Measurements from ENCODE around the gene TMEM121.
"Not testable (repeated sequence)": the region's sequence is repeated elsewhere in the genome, so short reads cannot be mapped to it uniquely, and the experiment has no call there.

Gene TMEM121

DNA sequence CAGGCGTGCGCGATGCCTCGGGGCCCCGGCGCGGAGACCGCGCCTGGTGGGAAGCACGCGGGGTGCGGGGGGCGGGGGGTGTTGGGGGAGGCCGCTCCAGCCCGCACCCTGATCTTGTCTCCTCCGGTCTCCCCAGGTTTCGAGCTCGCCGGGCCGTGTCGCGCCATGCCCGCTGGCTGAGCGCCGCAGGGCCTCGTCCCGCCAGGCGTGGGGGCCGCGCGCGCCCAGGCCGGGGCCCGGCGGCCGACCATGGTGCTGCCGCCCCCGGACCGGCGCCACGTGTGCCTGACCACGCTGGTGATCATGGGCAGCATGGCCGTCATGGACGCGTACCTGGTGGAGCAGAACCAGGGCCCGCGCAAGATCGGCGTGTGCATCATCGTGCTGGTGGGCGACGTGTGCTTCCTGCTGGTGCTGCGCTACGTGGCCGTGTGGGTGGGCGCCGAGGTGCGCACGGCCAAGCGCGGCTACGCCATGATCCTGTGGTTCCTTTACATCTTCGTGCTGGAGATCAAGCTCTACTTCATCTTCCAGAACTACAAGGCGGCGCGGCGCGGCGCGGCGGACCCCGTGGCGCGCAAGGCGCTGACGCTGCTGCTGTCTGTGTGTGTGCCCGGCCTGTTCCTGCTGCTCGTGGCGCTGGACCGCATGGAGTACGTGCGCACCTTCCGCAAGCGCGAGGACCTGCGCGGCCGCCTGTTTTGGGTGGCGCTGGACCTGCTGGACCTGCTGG, 2.4 kb downstream of the TMEM121 start:
- no peak for DNase-seq (ENCODE audit: low spot score)

DNA sequence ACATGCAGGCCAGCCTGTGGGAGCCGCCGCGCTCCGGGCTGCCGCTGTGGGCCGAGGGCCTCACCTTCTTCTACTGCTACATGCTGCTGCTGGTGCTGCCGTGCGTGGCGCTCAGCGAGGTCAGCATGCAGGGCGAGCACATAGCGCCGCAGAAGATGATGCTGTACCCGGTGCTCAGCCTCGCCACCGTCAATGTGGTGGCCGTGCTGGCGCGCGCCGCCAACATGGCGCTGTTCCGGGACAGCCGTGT, 2.9 kb downstream of the TMEM121 start:
- DNase-seq (ENCODE audit: low spot score) = no peak

DNA sequence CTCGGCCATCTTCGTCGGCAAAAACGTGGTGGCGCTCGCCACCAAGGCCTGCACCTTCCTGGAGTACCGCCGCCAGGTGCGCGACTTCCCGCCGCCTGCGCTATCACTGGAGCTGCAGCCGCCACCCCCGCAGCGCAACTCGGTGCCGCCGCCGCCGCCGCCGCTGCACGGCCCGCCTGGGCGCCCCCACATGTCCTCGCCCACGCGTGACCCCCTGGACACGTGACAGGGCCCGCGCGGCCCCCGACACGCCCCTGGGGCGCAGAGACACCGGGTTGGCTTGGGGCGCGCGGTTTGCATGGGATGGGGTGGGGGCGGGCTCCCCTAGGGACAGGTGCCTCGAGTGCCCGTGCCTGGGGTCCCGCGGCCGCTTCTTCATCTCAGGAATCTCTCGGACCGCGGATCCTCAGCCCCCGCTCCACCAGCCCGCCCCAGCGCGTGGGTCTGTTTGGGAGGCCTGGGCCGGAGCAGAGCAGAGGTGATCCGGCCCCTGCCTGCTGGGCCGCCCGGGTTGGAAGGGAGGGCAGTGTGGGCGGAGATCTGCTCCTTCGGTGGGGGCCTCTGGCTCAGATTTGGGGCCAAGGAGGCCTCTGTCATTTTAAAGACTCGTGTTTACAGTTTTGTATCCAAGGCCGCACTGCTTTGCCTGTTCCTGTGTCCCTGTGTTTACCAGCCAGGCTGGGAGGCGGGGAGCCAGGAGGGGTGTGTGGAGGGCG, 3.3 kb downstream of the TMEM121 start:
- no peak for DNase-seq (ENCODE audit: low spot score)

DNA sequence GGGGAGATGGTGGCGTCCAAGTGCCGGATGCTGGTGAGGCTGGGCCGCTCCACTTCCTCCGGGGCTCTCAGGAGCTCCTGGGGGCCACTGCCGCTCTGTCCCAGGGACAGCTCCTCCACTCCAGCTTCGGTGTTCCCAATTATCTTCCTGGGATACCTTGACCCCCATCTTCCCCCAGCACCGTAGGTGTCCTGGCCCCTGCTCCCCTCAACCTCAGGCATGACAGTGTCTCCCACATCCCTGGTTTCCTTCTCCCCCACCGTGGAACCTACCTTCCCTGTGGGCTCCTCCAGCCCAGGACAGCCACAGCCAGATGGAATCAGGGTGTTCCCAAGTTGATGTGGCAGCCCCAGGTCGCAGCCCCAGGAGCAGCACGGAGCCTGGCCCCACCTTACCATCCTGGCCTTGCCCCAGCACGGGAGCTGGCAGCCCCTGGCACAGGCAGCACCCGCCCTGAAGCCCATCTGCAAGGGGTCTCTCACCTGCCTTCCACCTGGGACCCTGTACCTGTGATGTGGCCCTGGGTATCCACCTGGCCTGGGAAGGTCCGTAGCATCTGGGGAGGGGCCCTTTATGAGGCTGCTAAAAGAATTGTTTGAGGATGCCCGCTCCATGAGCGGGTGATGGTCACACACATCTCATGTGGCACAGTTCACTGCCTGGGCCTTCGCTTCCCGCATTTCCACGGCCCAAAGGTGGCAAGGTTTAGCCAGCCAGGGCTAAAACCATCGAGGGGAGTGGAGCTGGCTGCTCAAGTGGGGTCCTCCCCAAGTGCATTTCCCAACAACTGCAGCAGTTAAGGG, 4.1 kb downstream of the TMEM121 start:
- DNase-seq (ENCODE audit: low spot score) = no peak

DNA sequence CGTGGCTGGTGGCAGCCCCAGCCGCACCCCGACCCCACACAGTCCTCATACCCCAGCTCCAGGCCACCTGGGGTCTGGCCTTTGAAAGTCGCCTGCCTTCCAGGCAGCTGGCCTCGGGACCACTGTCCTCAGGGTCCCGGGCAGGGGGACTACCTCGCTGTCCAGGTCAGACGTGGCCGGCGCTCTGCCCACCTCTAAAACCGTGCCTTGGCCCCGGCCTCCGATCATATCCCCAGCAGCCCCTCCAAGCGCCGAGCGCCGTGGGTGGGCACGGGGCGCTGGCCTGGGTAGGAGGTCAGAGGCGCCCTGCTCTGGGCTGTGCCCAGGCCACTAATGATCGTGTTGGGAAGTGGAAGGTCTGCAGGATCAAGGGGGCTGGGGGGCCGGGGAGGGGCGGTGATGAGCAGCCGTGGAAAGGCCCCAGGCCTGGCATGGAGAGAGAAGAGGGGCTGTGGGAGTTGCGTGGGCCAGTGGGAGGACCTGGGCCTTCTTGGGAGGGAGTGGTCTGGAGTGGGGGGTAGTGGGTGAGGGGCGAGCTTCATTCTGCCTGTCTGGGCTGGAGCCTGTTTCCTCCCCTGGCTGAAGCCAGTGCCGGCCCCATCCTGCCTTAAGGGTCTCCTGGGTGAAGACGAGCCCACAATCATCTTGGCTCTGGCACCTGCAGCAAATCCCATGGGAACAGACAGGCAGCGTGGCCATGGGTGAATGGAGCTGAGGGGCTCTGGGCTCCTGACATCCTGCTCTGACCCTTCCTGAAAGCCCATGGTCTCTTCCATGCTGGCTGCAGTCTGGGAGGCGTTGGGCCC, 4.9 kb downstream of the TMEM121 start:
- DNase-seq (ENCODE audit: low spot score) = no peak

DNA sequence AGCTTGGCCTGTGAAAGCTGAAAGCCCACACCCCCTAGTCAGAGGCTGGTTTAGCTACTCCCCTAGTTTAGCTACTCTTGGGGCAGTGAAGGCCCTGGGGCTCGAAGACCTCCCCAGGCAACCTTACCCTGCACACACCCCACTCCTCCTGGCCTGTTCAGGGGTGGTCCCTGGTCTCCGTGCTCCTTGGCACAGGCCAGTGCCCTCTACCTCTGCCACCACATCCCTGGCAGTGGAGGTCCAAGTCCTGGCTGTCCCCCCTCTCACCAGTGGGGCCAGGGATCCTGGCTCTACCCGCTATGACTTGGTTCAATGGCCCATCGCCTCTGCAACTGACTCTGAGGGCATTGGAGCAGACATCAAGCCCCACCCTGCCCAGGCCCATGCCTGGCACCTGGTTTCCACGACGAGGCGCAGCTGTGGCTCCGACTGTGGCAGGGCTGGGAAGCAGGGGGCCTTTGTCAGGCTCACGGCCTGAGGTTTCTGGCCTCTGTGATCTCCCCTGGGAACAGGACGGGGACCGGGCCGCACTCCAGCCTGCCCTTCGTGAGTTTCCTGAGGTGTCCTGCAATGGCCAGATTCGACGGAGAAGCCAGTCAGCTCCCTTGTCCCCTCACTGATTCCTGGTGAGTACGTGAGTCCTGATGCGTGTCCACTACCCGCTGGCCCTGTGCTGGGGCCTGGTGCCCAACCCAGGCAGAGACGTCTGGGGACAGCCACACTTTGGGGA, 5.7 kb downstream of the TMEM121 start:
- no peak for DNase-seq (ENCODE audit: low spot score)

DNA sequence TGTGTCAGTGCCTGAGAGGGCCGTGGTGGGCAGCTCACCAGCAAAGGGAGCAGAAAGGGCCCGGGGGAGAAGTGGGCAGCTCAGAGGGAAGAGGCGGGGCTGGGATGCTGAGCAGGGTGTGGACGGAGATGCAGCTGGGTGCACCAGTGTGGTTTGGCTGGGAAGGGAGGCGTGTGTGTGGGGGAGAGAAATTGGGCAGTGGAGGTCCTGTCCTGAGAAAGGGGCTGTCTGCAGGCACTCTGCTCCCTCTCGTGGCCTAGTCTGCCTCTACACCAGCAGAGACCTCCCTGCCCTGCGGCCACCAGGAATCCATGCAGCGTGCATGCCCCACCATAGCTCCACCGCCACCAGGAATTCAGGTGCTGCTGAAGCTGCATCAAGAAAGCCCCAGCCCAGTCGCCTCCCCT, 6.4 kb downstream of the TMEM121 start:
- no peak for DNase-seq (ENCODE audit: low spot score)

DNA sequence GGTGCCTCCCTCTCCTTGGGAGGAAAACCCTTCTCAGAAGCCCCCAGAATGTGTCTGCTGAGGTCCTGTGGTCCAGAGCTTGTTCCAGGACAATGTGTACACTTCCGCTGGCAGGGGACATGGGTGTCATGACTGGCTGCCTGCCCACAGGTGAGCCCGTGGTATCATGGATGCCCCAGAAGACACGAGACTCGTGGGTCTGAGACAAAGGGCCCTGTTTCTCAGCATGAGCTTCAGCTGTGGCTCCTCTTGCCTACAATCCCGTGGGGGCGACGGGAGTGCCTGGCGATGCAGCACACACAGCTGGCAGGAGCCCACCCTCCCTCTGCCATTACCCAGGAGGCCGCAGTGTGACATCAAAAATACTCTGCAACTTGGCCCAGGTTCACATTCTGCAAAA, 7.0 kb downstream of the TMEM121 start:
- no peak for DNase-seq (ENCODE audit: low spot score)

DNA sequence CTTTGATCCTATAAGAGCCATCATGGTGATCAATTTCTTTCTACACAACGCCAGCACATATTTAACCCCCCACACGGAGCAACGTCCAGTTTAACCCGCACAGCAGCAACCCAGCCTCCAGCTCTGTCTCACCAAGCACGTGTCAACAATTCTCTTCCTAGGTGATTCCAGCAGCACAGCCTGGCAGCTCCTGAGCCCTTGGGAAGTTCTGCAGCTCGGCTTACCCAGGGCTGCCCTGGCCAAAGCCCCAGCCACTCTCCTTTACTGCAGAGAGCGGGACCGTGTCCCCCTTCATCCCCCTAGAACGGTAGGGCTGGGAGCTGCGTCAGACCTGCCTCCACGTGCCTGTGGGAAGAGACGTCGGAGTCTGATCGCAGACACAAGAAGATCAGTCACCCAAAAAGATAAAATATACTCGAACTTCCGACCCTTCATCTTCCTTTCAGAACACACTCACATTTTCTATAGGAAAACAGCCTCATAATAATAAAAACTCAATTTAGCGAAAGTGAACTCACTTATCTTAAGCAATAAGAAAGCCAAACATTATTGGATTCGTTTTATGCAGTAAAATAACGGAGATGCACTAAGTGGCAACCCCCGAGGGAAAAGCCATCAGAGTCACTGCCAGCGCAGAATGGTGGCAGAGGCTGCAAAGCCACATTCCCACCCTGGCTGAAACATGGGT, 7.6 kb downstream of the TMEM121 start:
- no peak for DNase-seq (ENCODE audit: low spot score)

DNA sequence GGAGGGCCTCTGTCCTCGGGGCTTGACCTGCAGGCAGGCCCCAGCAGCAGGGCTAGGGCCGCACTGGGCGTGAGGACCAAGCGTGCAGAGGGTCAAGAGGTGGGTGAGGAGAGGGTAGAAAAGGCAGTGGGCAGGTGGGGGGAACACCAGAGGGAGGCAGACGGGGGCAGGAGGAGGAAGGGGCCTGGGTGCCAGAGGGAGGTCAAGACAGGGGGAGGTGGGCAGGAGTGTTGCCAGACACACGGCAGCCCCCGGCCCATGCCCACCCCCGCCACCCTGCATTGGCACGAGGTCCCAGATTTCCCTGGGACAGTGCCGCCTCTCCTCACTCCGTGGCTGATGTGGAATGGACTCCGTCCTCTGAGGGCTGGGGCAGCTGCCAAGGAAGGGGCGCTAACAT, 8.2 kb downstream of the TMEM121 start:
- DNase-seq (ENCODE audit: low spot score) = no peak

DNA sequence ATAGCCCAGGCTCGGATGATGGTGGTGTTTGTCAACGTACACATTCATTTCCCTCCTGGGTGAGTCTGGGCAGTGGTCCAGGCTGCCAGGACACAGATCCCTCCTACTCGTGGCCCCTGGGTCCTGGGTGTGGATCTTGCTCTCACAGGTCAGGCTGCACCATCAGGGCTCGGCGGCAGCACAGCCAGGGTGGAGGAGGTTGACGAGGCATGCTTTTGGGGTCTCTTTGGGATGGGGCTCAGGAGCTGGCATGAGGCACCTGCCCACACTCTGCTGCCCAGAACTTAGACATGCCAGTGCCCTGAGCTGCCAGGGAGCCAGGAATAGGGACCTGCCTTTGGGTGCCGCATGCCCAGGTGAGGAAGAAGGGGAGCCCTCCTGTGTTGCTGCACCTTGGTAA, 9.7 kb downstream of the TMEM121 start:
- DNase-seq (ENCODE audit: low spot score) = no peak

DNA sequence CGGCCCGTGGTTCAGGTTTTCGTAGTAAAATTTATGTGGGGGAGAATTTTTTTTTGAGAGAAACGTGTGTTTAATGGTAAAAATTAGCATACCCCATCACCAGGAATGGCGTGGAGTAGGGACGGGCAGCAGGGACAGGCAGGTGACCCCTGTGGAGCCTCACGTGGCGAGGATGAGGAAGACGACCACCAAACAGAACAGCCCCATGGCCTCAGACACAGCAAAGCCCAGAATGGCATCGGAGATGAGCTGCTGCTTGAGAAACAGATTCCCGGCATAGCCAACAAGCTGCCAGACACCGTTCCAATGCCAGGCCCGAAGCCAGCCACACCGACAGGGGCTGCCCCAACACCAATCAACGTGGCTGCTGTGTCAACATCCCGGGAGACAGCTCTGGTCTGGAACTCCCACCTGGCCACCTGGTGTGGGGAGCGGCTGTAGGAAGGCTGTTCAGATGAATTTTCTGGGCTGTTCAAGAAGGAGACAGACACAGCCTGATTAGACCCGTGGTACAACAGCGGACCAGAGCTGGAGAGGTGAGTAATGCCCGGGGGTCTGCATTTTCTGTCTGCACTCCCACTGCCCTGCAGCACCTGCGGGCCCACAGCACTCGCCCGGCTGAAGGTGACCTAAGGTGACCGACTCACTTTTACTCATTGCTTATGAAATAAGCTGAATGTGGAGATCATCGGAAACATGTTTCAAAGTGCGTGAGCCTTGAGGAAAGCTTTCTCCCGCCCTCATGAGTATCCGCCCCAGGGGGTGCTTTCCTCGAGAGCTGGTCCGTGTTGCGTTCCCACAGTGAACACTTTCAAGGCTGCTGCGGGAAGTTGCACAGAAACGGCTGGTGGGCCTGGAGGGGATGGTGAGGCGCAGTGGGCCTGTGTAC, 10.6 kb downstream of the TMEM121 start:
- no peak for DNase-seq (ENCODE audit: low spot score)

DNA sequence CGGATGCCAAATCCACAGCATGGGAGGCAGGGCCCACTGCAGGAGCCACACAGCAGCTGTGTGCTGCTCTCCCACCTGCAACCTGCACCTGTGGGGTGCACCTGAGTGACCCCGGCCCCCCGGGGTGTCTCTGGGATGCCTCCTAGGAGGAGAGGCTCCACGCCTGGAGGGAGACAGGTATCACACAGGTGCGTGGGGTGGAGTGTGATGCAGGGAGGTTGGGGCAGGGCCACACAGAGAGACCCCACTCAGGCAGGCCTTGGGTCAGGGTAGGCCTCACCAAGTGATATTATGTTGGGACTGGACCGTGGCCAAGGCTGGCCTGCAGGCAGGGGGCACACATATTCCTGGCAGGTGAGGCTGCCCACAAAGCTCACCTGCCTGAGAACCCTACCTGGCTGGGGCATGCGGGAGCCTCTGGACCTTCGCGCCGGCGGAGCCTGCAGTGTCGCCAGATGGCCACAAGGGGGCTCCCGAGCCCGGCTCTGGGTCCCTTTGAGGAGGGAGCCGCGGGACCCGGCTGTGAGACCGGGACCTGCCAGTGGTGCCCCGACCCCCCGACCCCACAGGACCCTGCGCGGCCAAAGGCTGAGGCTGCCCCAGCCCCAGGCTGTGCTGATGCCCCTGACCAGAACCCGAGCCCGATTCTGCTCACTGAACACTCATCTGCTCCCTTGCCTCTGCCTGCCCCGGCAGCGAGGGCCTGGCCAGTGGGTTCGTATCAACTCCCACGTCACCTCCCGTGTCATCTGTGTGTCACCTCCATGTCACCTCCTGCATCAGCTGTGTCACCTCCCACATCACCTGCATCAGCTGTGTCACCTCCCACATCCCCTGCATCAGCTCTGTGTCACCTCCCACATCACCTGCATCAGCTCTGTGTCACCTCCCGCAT, 11.4 kb downstream of the TMEM121 start:
- DNase-seq (ENCODE audit: low spot score) = peak; percentile 63

DNA sequence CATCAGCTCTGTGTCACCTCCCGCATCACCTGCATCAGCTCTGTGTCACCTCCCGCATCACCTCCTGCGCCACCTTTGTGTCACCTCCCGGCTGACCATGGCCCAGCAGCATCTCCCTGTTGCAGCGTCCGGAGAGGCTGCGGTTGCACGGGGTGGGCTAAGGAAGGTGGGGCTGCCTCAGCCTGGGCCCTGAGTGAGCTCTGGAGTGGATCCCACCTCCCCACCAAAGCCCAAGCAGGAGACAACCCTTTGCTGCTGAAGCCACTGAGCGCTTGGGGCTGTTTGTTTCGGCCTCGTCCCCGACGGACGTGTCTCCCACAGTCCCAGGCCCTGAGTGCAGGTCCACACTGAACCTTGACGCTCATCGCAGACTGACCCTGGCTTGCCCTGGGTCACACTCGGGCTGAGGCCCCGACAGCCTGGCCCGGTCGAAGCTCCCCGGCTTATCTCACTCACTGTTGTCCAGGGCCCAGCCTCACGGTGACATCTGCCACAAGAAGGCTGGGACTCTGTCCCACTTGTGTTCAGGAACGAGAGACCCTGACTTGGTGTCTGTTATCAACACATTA, 12.2 kb downstream of the TMEM121 start:
- no peak for DNase-seq (ENCODE audit: low spot score)

DNA sequence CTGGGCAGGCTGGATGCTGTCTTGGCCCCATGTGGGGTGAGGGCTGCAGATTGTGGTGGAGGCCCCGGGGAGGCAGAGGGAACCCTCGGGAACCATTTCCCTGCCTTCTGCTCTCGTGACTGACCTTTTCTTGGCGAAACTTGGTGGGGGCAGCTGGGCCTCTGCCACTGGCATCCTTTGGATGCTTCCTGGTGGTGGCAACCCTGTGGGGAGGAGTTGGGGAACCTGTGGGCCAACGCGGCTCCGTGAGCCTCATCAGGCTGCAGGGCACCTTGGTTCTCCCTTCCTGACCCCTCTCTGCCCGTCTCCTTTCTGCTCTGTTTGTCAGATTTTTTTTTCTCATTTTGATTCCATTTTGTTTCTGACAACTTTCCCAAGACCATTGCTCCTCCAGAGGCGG, 14.4 kb downstream of the TMEM121 start:
- DNase-seq (ENCODE audit: low spot score) = no peak

DNA sequence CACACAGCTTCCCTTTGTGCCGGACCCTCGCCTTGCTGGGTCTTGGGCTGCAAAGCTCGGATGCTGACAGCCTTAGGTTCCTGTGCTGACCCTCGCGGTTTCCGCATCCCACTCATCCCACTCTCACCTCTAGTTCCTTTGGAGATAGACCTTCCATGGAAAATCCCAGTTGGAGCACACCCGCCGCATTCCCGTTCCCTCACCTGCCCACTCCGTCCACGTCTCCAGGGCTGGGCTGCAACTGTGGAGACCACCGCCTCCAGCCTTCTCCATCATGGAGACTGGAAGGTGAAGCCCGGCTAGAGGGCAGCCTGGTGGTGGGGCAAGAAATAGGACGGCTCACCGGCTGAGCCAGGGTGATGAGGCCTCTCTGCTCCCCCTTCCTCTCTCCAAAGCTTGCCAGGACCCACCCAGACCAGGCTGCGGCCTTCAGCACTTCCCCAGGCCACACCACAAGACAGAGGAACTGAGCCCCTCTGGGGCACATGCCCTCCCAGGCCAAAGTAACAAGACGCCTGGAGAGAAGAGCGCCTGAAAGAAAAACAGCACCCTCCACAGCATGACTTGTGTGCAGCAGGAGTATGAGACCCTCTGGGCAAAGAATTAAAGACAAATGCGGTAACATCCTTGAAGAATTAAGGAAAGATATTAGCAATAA, 15.0 kb downstream of the TMEM121 start:
- no peak for DNase-seq (ENCODE audit: low spot score)

DNA sequence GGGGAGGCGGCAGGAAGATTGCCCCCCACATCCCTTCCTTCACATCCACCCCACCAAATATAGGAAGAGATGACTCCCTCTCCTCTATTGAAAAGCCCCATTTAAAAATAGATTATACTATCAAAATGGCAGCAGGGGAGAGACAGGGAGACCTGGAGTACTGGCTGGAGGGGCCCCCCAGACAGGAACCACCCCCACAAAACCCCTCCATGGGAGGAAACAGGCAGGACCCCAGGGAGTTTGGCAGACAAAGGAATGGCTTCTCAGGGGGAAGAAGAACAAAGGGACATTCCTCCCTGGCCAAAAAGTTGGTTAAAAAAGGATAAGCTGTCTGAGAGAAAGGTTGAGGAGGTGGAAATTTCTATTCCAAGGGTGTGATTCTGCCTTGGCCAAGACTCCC, 19.3 kb downstream of the TMEM121 start:
- not testable (repeated sequence) for DNase-seq (ENCODE audit: low spot score)

DNA sequence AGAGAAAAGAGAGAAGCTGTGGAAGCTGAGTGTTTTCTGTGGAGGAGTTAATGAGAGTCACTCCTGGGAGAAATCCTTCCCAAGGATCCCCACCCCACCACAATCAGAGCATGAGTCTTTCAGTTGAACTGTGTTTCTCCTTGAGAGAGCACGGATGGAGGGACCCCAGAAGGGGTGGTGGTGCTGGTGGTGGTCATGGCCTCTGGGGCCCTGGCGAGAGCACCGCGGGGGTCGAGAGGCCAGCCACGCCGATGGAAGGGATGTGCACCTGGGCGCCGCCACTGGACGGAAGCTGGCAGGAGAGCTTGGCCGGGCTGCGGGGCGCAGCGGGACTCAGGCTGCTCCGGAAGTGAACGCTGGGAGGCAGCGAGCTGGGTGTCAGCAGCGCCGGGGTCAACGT, 20.0 kb downstream of the TMEM121 start:
- not testable (repeated sequence) for DNase-seq (ENCODE audit: low spot score)

Measured in CD4-positive, alpha-beta T cell treated with Interleukin-6 at 100 ng/mL for 8 hours (primary cell).